ENCODE results near the gene OCA2. TPM values are rescaled to one million over a fixed set of nuclear protein-coding genes. Genes with fewer than 3 reads are reported as not detected.
"Not testable (repeated sequence)": the region's sequence is repeated elsewhere in the genome, so short reads cannot be mapped to it uniquely, and the experiment has no call there.

Gene OCA2
- 0.18 TPM for polyA plus RNA-seq (2013, experiment 1 of 2)
- polyA plus RNA-seq (2013, experiment 2 of 2) = 0.20 TPM

DNA sequence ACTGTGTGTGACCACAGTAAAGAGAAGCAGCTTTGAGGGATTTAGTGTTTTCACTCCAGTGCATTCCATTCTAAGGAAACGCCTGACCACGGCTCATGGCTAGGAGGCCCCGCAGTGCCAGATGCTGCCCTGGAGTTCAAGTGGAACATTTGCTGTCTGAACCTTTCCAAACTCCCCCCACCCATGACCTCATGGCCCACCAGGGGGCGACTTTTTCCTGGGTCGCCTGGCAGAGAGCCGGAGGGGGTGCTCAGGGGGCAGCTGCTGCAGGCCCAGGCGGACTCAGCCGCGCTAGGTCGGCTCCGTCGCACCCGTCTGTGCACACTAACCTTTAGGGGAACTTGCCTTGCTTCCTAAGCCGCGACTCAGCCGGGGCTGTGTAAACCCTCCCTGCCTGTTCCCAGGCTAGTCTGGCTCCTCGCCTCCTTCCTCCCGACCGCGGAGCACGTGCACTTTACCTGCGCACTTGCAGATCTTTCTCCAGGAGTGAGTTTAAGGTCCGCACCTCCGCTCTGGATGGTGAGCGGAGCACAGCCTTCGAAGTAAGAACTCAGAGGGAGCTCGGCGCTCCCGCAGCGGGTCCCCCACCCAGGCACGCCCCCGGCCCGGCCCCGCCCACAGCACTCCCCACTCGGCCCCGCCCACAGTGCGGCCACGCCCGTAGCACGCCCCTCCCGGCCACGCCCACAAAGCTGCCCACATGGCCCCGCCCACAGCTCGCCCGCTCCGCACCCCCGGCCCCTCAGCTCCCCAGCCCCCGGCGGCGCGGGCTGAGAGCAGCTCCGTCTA is at the start of gene OCA2:
Gene OCA2, minus strand, starts transcription at position 550 of the 789 bp plus-strand sequence. CDS start 17,441 bp downstream, outside the sequence.
- Histone ChIP-seq H3K27ac (ENCODE audit: low read depth, low read length, severe bottlenecking) (no peak within 1 kb of the TSS), H3K4me1 (ENCODE audit: control insufficient read depth, insufficient read depth, low read length, poor library complexity, severe bottlenecking) (peaks cover 16% of the 10 kb centered on the region), H3K9me3 (ENCODE audit: control insufficient read depth, low read length) (no peaks in the 10 kb centered on the region), H3K4me3 (ENCODE audit: extremely low read depth, insufficient read depth, low read length, poor library complexity, severe bottlenecking) (peak within 1 kb of the TSS; percentile 18), H3K36me3 (ENCODE audit: control insufficient read depth, insufficient read depth, low read length) (no peaks in the 10 kb centered on the region)
- 2 to 3% methylated on average over 19 to 38 of the region's 52 CpGs for WGBS, 2 experiments (ENCODE audit: insufficient coverage in 2 of 2)

DNA sequence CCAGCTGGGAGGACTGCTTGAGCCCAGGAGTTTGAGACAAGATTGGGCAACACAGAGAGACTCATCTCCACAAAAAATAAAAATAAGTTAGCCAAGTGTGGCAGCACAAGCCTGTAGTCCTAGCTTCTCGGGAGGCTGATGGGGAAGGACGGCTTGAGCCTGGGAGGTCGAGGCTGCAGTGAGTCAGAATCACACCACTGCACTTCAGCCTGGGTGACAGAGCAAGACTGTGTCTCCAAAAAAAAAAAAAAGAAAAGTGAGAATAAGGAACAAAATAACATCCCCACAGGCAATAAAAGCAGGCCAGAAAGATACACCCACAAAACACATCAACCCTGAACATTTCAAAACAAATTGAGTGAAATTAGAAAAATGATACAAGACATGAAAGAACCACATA is 48.7 kb upstream of the OCA2 start:
- Histone ChIP-seq H3K4me3 (ENCODE audit: extremely low read depth, insufficient read depth, low read length, poor library complexity, severe bottlenecking) (no peak overlapping the region), H3K4me1 (ENCODE audit: control insufficient read depth, insufficient read depth, low read length, poor library complexity, severe bottlenecking) (no peaks in the 10 kb centered on the region), H3K27ac (ENCODE audit: low read depth, low read length, severe bottlenecking) (no peak overlapping the region), H3K9me3 (ENCODE audit: control insufficient read depth, low read length) (peaks cover 16% of the 10 kb centered on the region), H3K36me3 (ENCODE audit: control insufficient read depth, insufficient read depth, low read length) (peaks cover 47% of the 10 kb centered on the region)
- 94% methylated on average over 3 of the region's 3 CpGs; no CpG with 5 or more reads in 1 of the 2 experiments for WGBS, 2 experiments (ENCODE audit: insufficient coverage in 2 of 2)

DNA sequence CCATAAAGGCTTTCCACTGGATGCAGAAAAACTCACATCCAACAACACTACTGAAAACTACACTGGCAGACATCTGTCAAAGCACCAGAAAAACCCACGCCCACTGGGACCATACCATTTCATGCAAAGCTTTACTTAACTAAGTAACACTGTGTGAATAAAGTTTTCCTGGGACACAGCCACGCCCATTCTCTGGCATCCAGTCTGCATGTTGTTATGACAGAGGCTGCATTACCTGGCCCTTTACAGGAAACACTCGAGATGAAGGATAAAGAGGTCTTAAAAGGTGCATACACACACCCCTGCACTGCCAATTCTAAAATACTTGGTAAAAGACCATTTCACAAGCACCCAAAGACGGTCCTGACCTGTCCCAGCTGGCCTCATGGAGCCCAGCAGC is 46.3 kb upstream of the OCA2 start:
- not testable (repeated sequence) for H3K4me3 ChIP-seq (ENCODE audit: extremely low read depth, insufficient read depth, low read length, poor library complexity, severe bottlenecking); H3K4me1 ChIP-seq (ENCODE audit: control insufficient read depth, insufficient read depth, low read length, poor library complexity, severe bottlenecking); H3K27ac ChIP-seq (ENCODE audit: low read depth, low read length, severe bottlenecking)
- peaks cover 12% of the 10 kb centered on the region for H3K9me3 ChIP-seq (ENCODE audit: control insufficient read depth, low read length)
- WGBS, 2 experiments (ENCODE audit: insufficient coverage in 2 of 2) = 75 to 100% methylated on average over 2 to 3 of the region's 4 CpGs
- H3K36me3 ChIP-seq (ENCODE audit: control insufficient read depth, insufficient read depth, low read length) = peaks cover 54% of the 10 kb centered on the region

DNA sequence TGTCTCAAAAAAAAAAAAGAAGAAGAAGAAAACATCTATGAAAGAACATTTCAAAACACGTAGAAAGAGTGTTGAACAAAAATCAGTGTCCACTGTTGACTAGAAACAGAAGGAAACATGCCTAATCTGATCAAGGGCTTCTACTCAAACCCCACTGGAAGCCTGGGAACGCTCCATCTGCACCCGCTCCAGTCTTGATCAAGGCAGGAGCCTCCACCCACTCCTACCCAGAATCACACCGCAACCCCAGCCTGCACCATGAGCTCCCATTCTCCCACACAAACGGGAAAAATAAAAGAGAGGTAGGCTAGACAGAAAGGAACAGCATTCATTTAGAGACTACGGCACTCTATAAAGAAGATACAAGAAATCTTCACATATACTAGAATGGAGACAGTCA is 40.9 kb upstream of the OCA2 start:
- no peak overlapping the region for H3K27ac ChIP-seq (ENCODE audit: low read depth, low read length, severe bottlenecking)
- H3K36me3 ChIP-seq (ENCODE audit: control insufficient read depth, insufficient read depth, low read length) = peaks cover 63% of the 10 kb centered on the region
- no peaks in the 10 kb centered on the region for H3K4me1 ChIP-seq (ENCODE audit: control insufficient read depth, insufficient read depth, low read length, poor library complexity, severe bottlenecking)
- WGBS, 2 experiments (ENCODE audit: insufficient coverage in 2 of 2) = 100% methylated on average over 1 of the region's 6 CpGs
- no peak overlapping the region for H3K4me3 ChIP-seq (ENCODE audit: extremely low read depth, insufficient read depth, low read length, poor library complexity, severe bottlenecking)
- no peaks in the 10 kb centered on the region for H3K9me3 ChIP-seq (ENCODE audit: control insufficient read depth, low read length)

DNA sequence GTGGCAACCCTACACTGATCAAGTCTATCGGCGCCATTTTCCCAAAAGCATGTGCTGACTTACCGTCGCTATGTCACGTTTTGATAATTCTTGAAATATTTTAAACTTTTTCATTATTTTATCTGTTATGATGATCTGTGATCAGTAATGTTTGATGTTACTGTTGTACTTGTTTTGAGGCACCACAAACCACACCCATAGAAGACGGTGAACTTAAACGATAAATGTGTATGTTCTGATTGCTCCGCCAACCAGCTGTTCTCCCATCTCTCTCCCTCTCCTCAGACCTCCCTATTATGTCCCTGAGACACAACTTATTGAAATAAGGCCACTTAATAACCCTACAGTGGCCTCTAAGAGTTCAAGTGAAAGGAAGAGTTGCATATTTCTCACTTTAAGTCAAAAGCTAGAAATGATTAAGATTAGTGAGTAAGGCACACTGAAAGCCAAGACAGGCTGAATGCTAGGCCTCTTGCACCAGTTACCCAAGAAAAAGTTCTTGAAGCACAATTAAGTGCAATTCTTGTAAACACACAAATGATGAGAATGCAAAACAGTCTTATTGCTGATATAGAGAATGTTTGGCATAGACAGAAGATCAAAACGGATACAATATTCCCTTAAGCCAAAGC is 38.4 kb upstream of the OCA2 start:
- H3K27ac ChIP-seq (ENCODE audit: low read depth, low read length, severe bottlenecking); H3K4me3 ChIP-seq (ENCODE audit: extremely low read depth, insufficient read depth, low read length, poor library complexity, severe bottlenecking); H3K4me1 ChIP-seq (ENCODE audit: control insufficient read depth, insufficient read depth, low read length, poor library complexity, severe bottlenecking); H3K9me3 ChIP-seq (ENCODE audit: control insufficient read depth, low read length): not testable (repeated sequence)
- WGBS, 2 experiments (ENCODE audit: insufficient coverage in 2 of 2) = 80% methylated on average over 2 of the region's 9 CpGs; no CpG with 5 or more reads in 1 of the 2 experiments
- H3K36me3 ChIP-seq (ENCODE audit: control insufficient read depth, insufficient read depth, low read length) = peaks cover 58% of the 10 kb centered on the region

DNA sequence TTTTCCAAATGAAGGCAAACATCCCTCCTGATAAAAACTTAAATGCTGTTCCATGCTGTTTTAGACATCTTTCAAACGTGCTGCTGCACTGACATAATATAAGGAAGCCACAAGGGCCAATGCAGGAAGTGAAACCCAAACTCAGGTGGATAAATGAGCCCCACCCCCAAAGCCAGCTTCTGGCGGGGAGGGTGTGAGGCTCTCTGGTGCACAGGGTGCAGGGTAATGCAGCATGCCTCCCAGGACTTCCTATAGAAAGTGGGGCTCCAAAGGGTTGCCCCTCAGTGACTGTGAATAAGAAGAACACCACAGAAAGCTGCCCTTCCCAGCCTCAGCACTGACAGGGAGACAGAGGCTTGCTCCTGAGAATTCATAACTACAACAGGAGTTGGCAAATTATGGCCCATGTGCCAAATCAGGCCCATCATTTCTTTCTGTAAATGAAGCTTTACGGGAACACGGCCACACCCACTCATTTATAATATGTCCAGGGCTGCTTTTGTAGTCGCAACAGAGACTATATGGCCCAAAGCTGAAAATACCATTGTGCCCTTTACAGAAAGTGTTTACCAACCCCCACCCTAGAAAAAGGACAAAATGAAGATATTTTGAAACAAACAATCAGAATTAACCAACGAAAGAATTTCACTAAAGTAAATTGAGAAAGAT is 37.3 kb upstream of the OCA2 start:
- H3K36me3 ChIP-seq (ENCODE audit: control insufficient read depth, insufficient read depth, low read length) = peaks cover 62% of the 10 kb centered on the region
- WGBS, 2 experiments (ENCODE audit: insufficient coverage in 2 of 2) = 91 to 100% methylated on average over 3 to 4 of the region's 6 CpGs
- H3K9me3 ChIP-seq (ENCODE audit: control insufficient read depth, low read length); H3K4me1 ChIP-seq (ENCODE audit: control insufficient read depth, insufficient read depth, low read length, poor library complexity, severe bottlenecking); H3K4me3 ChIP-seq (ENCODE audit: extremely low read depth, insufficient read depth, low read length, poor library complexity, severe bottlenecking); H3K27ac ChIP-seq (ENCODE audit: low read depth, low read length, severe bottlenecking): not testable (repeated sequence)

DNA sequence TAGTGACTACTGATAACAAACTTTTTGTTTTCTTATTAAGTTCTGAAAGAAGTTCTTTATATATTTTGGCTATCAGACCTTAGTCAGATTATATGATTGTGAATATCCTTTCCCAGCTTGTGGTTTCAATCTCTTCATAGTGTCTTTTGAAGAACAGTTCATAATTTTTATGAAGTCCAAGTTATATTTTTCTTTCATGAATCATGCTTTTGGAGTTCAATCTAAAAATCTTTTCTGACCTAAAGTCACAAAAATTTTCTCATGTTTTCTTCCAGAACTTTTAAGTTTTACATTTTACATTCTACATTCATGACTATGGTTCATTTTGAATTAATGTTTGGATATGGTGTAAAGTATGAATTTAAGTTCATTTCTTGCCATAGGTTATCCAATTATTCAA is 34.2 kb upstream of the OCA2 start:
- Histone ChIP-seq H3K4me3 (ENCODE audit: extremely low read depth, insufficient read depth, low read length, poor library complexity, severe bottlenecking) (no peak overlapping the region), H3K9me3 (ENCODE audit: control insufficient read depth, low read length) (no peaks in the 10 kb centered on the region), H3K27ac (ENCODE audit: low read depth, low read length, severe bottlenecking) (no peak overlapping the region), H3K4me1 (ENCODE audit: control insufficient read depth, insufficient read depth, low read length, poor library complexity, severe bottlenecking) (no peaks in the 10 kb centered on the region), H3K36me3 (ENCODE audit: control insufficient read depth, insufficient read depth, low read length) (peaks cover 56% of the 10 kb centered on the region)

DNA sequence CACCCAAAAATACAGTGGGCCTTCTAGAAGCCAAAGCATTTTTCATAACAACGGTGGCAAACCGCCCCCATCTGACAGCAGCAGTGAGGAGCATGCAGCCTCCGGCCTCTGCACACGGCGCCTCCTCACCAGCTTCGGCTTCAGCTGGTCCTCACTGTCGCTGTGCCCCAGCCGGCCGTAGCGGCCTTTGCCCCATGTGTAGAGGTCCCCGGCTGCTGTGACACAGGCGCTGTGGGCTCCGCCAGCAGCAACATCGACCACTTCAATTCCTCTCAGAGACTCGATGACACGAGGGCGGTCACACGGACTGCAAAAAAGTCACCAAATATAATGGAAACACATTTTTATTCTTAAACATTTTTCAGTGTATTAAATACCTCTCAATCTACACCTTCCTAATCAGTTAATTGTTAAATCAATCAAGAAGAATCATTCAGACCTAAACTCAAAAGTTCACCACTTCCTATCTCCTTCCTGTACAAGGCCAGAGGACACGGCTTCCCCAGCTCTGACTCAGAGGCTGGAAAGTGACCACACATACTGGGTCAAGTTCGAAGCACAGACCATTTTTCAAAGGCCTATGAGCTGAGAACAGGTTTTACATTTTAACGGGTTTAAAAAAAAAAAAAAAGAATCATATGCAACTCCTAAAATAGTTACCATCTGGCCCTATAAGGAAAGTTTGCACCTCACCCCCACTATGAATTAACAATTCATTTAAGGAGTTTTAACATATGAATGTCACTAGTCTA is 33.6 kb upstream of the OCA2 start:
- Histone ChIP-seq H3K4me3 (ENCODE audit: extremely low read depth, insufficient read depth, low read length, poor library complexity, severe bottlenecking) (no peak overlapping the region), H3K36me3 (ENCODE audit: control insufficient read depth, insufficient read depth, low read length) (peaks cover 56% of the 10 kb centered on the region), H3K9me3 (ENCODE audit: control insufficient read depth, low read length) (no peaks in the 10 kb centered on the region), H3K27ac (ENCODE audit: low read depth, low read length, severe bottlenecking) (no peak overlapping the region), H3K4me1 (ENCODE audit: control insufficient read depth, insufficient read depth, low read length, poor library complexity, severe bottlenecking) (no peaks in the 10 kb centered on the region)
- 90 to 91% methylated on average over 19 to 20 of the region's 21 CpGs for WGBS, 2 experiments (ENCODE audit: insufficient coverage in 2 of 2)

DNA sequence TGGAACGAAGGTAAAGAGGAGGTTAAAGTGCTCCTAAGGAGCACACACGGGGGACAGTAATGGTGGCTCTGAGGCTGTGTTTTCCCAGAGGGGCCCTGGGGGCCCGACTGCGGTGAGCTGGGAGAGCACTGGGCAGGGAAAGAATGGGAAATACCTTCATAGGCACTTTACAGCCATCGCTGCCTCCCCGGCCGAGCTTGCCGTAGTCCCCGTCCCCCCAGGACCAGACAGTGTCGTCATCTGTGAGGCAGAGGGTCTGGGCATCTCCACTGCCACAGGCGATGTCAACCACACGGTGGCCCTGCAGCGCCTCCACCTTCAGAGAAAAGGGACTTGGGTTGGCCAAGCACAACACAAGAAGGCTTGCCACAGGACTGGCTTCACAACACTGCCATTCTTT is 32.8 kb upstream of the OCA2 start:
- no peak overlapping the region for H3K4me3 ChIP-seq (ENCODE audit: extremely low read depth, insufficient read depth, low read length, poor library complexity, severe bottlenecking)
- no peak overlapping the region for H3K27ac ChIP-seq (ENCODE audit: low read depth, low read length, severe bottlenecking)
- WGBS, 2 experiments (ENCODE audit: insufficient coverage in 2 of 2) = 89 to 90% methylated on average over 12 of the region's 13 CpGs
- no peaks in the 10 kb centered on the region for H3K9me3 ChIP-seq (ENCODE audit: control insufficient read depth, low read length)
- H3K36me3 ChIP-seq (ENCODE audit: control insufficient read depth, insufficient read depth, low read length) = peaks cover 58% of the 10 kb centered on the region
- H3K4me1 ChIP-seq (ENCODE audit: control insufficient read depth, insufficient read depth, low read length, poor library complexity, severe bottlenecking) = no peaks in the 10 kb centered on the region

DNA sequence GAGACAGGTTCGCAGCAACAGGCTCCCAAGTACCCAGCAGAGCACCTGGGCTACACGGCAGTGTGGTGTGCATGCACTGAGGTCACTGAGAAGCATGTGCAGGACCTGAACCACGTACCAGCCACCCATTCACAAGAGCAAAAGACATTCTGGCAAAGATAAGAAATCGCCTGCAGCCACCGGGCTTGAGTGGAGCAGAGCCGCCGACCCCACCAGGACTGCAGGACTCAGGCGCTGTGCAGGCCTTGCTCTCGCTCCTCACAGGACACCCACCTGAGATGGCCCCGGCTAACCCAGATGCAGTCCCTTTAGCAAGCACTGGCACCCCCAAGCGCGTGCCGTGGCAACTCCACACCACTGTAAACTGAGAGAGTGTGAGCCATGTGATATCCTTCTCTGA is 32.3 kb upstream of the OCA2 start:
- H3K9me3 ChIP-seq (ENCODE audit: control insufficient read depth, low read length) = no peaks in the 10 kb centered on the region
- no peaks in the 10 kb centered on the region for H3K4me1 ChIP-seq (ENCODE audit: control insufficient read depth, insufficient read depth, low read length, poor library complexity, severe bottlenecking)
- WGBS, 2 experiments (ENCODE audit: insufficient coverage in 2 of 2) = 95% methylated on average over 10 to 13 of the region's 13 CpGs
- no peak overlapping the region for H3K4me3 ChIP-seq (ENCODE audit: extremely low read depth, insufficient read depth, low read length, poor library complexity, severe bottlenecking)
- H3K27ac ChIP-seq (ENCODE audit: low read depth, low read length, severe bottlenecking) = no peak overlapping the region
- peaks cover 60% of the 10 kb centered on the region for H3K36me3 ChIP-seq (ENCODE audit: control insufficient read depth, insufficient read depth, low read length)

Measured in mesodermal cell (in vitro differentiated cells).